PC-3 (cell line): ENCODE data around the gene SLC39A8. TPM values are rescaled to one million over a fixed set of nuclear protein-coding genes. Genes with fewer than 3 reads are reported as not detected.
"Not testable (repeated sequence)": the region's sequence is repeated elsewhere in the genome, so short reads cannot be mapped to it uniquely, and the experiment has no call there.

ENCODE experiments used
- ATAC-seq: fragments of 200-7000 bp; cut with Tn5 transposase; 2 replicates; pipeline ENCODE4 v1.9.1; 2020; ENCODE audit warnings: mild to moderate bottlenecking, moderate library complexity
- BruUV-seq: library from RNA; stranded (reverse); fragments of 400-500 nt; replicated peaks from 2 replicates; lab custom pipeline; 2021; lab: Mats Ljungman, UMichigan
- CTCF ChIA-PET: fragments of 300-600 bp; sonication (Branson Sonifier 250); formaldehyde crosslinking; loops from one replicate; lab custom pipeline; 2022; ENCODE audit warnings: antibody characterized with exemption; lab: Charles Lee
- POLR2A ChIA-PET: fragments of 300-600 bp; sonication (Branson Sonifier 250); formaldehyde crosslinking; loops from one replicate; lab custom pipeline; 2022; ENCODE audit warnings: antibody characterized with exemption; ENCODE audit not compliant: unreplicated experiment; lab: Charles Lee
- DNase-seq: peaks from one replicate; pipeline ENCODE4 v3.0.0-alpha.2; 2015
- H2AFZ ChIP-seq: fragments of 300-600 bp; sonication (generic); 2 replicates; pipeline ENCODE4 v1.6.0; 2016; ENCODE audit warnings: antibody characterized with exemption, low read length
- H3F3A ChIP-seq: fragments of 300-600 bp; sonication (generic); one replicate; pipeline ENCODE4 v1.6.0; 2017; ENCODE audit warnings: antibody characterized with exemption, low read length, control low read depth, mild to moderate bottlenecking; ENCODE audit not compliant: unreplicated experiment
- H3K27ac ChIP-seq: fragments of 300-600 bp; sonication (generic); 2 replicates; pipeline ENCODE4 v1.5.1; 2016; ENCODE audit warnings: mild to moderate bottlenecking, low read length
- H3K27me3 ChIP-seq: fragments of 300-600 bp; sonication (generic); 2 replicates; pipeline ENCODE4 v1.6.1; 2016; ENCODE audit warnings: low read length, mixed read lengths
- H3K36me3 ChIP-seq: fragments of 300-600 bp; sonication (generic); 2 replicates; pipeline ENCODE4 v1.6.1; 2016; ENCODE audit warnings: low read depth, mixed run types, low read length, mixed read lengths
- H3K4me1 ChIP-seq: fragments of 300-600 bp; sonication (generic); 2 replicates; pipeline ENCODE4 v1.5.1; 2016; ENCODE audit warnings: low read length; ENCODE audit not compliant: insufficient read depth
- H3K4me2 ChIP-seq: fragments of 300-600 bp; sonication (generic); 2 replicates; pipeline ENCODE4 v1.6.0; 2016; ENCODE audit warnings: low read length
- H3K4me3 ChIP-seq: fragments of 300-600 bp; sonication (generic); 2 replicates; pipeline ENCODE4 v1.5.1; 2016; ENCODE audit warnings: mild to moderate bottlenecking, low read length, mixed read lengths
- H3K79me2 ChIP-seq: fragments of 300-600 bp; sonication (generic); 2 replicates; pipeline ENCODE4 v1.6.1; 2017; ENCODE audit warnings: low read length, mixed read lengths
- H3K9ac ChIP-seq: fragments of 300-600 bp; sonication (generic); 2 replicates; pipeline ENCODE4 v1.6.0; 2016; ENCODE audit warnings: mild to moderate bottlenecking, low read length
- H3K9me2 ChIP-seq: fragments of 300-600 bp; sonication (generic); replicated peaks from 2 replicates; pipeline ENCODE4 v1.6.1; 2016; ENCODE audit warnings: mixed run types, low read length, mixed read lengths
- H3K9me3 ChIP-seq: fragments of 300-600 bp; sonication (generic); 2 replicates; pipeline ENCODE4 v1.6.1; 2016; ENCODE audit warnings: low read length, mixed read lengths
- H4K20me1 ChIP-seq: fragments of 300-600 bp; sonication (generic); 2 replicates; pipeline ENCODE4 v1.6.1; 2016; ENCODE audit warnings: low read length, mixed read lengths
- EZH2 ChIP-seq: fragments of 300-600 bp; sonication (generic); IDR thresholded peaks from one replicate; pipeline ENCODE4 v1.6.1; 2017; ENCODE audit warnings: antibody characterized with exemption, mild to moderate bottlenecking, low read length; ENCODE audit not compliant: unreplicated experiment
- EZH2phosphoT487 ChIP-seq: fragments of 300-600 bp; sonication (generic); IDR thresholded peaks from 2 replicates; pipeline ENCODE4 v1.6.1; 2018; ENCODE audit warnings: mild to moderate bottlenecking, antibody characterized with exemption, low read length, borderline replicate concordance
- intact Hi-C: fragments of 100-400 bp; cut with micrococcal nuclease; formaldehyde crosslinking; loops from 2 replicates; pipeline ENCODE4 v1.9.0; 2023
- total RNA-seq: library from RNA; depleted of rRNA; stranded (reverse); fragments of >200 nt; gene quantifications from 2 replicates; pipeline ENCODE4 v1.2.3, GENCODE V29; 2014
- TF ChIP-seq, protein P1 (sequence below): fragments of 300-600 bp; sonication (generic); conservative IDR thresholded peaks from 2 replicates; pipeline ENCODE4 v1.5.1; 2017; ENCODE audit warnings: antibody characterized with exemption, low read depth, mild to moderate bottlenecking, low read length

Gene SLC39A8
- total RNA-seq, 1 experiment from 2014 or later, result 19.5 TPM

DNA sequence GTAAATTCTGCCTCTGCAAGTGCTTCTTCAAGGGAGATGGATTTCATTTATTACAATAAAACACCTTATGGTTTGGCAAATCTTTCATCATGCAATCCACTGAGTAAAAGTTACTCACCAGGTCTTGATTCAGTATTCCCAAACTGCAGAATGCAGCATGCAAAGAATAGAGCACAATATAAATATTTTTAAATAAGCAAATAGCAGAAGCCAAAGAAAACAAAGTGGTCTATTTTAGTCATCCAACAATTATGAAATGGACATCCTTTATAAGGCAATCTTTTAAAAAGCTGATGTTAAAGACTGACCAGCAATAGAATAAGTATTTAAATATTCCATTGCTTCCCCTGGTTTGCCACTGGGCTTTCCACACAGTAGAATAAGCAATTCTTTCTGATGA lies 59.5 kb downstream of the SLC39A8 start:
- no TSS peak for BruUV-seq
- CTCF ChIA-PET, result no interaction called here
- DNase-seq, result no peak

DNA sequence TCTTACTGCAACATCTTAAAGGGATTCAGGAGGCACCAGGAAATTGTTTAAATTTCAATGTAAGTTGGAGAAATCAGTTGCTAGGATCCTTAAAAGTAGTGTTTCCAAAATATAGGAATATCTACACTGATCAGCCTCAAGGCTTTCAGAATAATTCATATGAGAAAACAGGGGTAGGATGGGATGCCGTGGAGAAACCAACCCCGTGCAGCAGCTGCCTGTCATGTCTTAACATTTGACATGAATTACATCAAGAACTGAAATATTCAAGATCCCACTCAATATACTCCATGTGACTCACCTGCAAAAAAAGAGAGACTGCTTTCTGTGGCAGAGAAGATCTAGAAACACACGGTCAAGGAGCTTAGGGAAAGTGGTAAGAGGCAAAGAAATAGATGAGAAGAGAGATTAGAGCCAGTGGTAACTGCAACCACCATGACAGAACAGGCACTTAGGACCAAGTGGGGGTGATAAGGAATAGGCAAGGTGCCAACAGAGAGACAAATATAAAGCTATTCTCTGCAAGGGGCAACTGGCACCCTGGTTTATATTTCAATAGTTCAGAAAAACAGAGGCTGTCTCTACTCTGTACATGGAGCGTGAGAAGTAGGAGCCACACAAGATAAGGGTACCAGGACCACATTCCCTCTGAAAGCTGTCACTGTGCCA lies 64.0 kb downstream of the SLC39A8 start:
- no peaks in the 10 kb centered on the region for H4K20me1 ChIP-seq
- no peaks in the 10 kb centered on the region for H3K9me2 ChIP-seq
- BruUV-seq, result no TSS peak
- H3K4me3 ChIP-seq, result no peak overlapping the region
- DNase-seq (no peak), ATAC-seq (no peak)
- no peaks in the 10 kb centered on the region for H3K79me2 ChIP-seq
- no peaks in the 10 kb centered on the region for H3K27me3 ChIP-seq
- ChIA-PET POLR2A (no interaction called here), CTCF (no interaction called here)
- no peaks in the 10 kb centered on the region for H3K4me1 ChIP-seq
- H3K9ac ChIP-seq, result no peak overlapping the region
- H3F3A ChIP-seq, result no peaks in the 10 kb centered on the region
- H3K4me2 ChIP-seq, result no peak overlapping the region
- H3K9me3 ChIP-seq, result no peaks in the 10 kb centered on the region
- H3K27ac ChIP-seq, result no peak overlapping the region
- intact Hi-C loops, result no loop called here
- H2AFZ ChIP-seq, result no peak overlapping the region
- no peaks in the 10 kb centered on the region for H3K36me3 ChIP-seq
- TF ChIP-seq EZH2phosphoT487, result no peak
- TF ChIP-seq EZH2, result no peak
- TF ChIP-seq, protein P1, sequence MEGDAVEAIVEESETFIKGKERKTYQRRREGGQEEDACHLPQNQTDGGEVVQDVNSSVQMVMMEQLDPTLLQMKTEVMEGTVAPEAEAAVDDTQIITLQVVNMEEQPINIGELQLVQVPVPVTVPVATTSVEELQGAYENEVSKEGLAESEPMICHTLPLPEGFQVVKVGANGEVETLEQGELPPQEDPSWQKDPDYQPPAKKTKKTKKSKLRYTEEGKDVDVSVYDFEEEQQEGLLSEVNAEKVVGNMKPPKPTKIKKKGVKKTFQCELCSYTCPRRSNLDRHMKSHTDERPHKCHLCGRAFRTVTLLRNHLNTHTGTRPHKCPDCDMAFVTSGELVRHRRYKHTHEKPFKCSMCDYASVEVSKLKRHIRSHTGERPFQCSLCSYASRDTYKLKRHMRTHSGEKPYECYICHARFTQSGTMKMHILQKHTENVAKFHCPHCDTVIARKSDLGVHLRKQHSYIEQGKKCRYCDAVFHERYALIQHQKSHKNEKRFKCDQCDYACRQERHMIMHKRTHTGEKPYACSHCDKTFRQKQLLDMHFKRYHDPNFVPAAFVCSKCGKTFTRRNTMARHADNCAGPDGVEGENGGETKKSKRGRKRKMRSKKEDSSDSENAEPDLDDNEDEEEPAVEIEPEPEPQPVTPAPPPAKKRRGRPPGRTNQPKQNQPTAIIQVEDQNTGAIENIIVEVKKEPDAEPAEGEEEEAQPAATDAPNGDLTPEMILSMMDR, result no peak

More for the DNA sequence above, 59.5 kb downstream of the SLC39A8 start:
- H3K36me3 ChIP-seq, result no peaks in the 10 kb centered on the region
- no peaks in the 10 kb centered on the region for H3K27me3 ChIP-seq
- H3K4me1 ChIP-seq, result no peaks in the 10 kb centered on the region
- no peak overlapping the region for H3K27ac ChIP-seq
- H3K9me3 ChIP-seq, result no peaks in the 10 kb centered on the region
- ATAC-seq, result no peak
- no peak for TF ChIP-seq EZH2phosphoT487
- no peak for TF ChIP-seq EZH2
- no peak overlapping the region for H2AFZ ChIP-seq
- no peak overlapping the region for H3K4me3 ChIP-seq
- H3K9me2 ChIP-seq, result no peaks in the 10 kb centered on the region
- no peaks in the 10 kb centered on the region for H4K20me1 ChIP-seq
- POLR2A ChIA-PET, result no interaction called here
- H3K79me2 ChIP-seq, result no peaks in the 10 kb centered on the region
- intact Hi-C loops, result no loop called here
- H3K9ac ChIP-seq, result no peak overlapping the region
- H3F3A ChIP-seq, result no peaks in the 10 kb centered on the region
- no peak overlapping the region for H3K4me2 ChIP-seq

DNA sequence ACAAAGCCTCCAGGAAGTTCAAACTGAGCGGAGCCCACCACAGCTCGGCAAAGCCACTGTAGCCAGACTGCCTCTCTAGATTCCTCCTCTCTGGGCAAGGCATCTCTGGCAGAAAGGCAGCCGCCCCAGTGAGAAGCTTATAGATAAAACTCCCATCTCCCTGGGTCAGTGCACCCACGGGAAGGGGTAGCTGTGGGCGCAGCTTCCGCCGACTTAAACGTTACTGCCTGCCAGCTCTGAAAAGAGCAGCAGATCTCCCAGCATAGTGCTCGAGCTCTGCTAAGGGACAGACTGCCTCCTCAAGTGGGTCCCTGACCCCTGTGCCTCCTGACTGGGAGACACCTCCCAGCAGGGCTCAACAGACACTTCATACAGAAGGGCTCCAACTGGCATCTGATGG lies 72.0 kb downstream of the SLC39A8 start:
- H3K27me3 ChIP-seq, H4K20me1 ChIP-seq, DNase-seq, ATAC-seq, H3K4me1 ChIP-seq, H3F3A ChIP-seq, H3K9me2 ChIP-seq, H3K9ac ChIP-seq, CTCF ChIA-PET, H3K4me2 ChIP-seq, H3K79me2 ChIP-seq, intact Hi-C loops, POLR2A ChIA-PET, H3K9me3 ChIP-seq, H2AFZ ChIP-seq, H3K4me3 ChIP-seq, BruUV-seq, H3K36me3 ChIP-seq, H3K27ac ChIP-seq: not testable (repeated sequence)
